Gastroesophageal sphincter (tissue), 3 donors: ENCODE results near the gene ARID3B.

Experiments used
- CTCF ChIP-seq, 4 experiments: fragments of 200-600 bp in 2 of 4; fragments of 450-650 bp in 2 of 4; sonication (generic) in 1 of 4; IDR thresholded peaks; one replicate each; pipeline ENCODE4 v1.5.1; 2017 to 2019; ENCODE audit warnings: antibody characterized with exemption in 4 of 4, mild to moderate bottlenecking in 2 of 4, moderate library complexity in 2 of 4
- POLR2A ChIP-seq, 2 donors: fragments of 450-650 bp; IDR thresholded peaks; one replicate each; pipeline ENCODE4 v1.6.1; 2017; ENCODE audit warnings: antibody characterized with exemption in 2 of 2, mild to moderate bottlenecking in 2 of 2, moderate library complexity in 1 of 2
- POLR2AphosphoS5 ChIP-seq: sonication (generic); formaldehyde crosslinking; IDR thresholded peaks from one replicate; pipeline ENCODE4 v1.6.1; 2017; ENCODE audit warnings: antibody characterized with exemption

- TF ChIP-seq CTCF (IDR thresholded peaks at IDR 0.05) (no peak), POLR2A (IDR thresholded peaks at IDR 0.05) (no peak), POLR2AphosphoS5 (no peak)
Measured at GRCh38 chr15:74565381-74566085, 24.5 kb downstream of the ARID3B start.
